ENCODE results near the gene MESP1.

DNA sequence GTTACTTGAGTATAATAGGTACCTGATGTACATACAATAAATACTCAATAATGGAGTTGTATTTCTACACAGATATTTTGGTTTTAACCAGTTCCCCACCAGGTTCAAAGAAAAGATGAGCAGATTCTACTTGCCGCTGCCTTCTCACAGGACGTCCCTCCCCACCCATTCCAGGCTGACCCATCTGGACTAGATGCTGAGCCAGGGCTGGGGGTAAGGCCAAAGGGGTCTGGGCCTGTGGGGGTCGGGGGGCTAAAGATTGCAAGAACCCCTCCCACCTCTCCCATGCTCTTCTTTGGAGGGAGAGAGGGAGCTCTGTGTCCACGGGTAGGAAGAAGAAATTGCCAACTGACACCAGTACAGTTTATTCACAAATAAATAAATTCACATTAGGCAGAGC lies 1.5 kb downstream of the MESP1 start:
- TF ChIP-seq POLR2A (IDR thresholded peaks at IDR 0.05; ENCODE audit: low read depth, low read length) (no peak), POLR2AphosphoS5 (IDR thresholded peaks at IDR 0.05; ENCODE audit: low read depth, low read length) (no peak), POU2F2 (IDR thresholded peaks at IDR 0.05; ENCODE audit: low read depth, low read length) (no peak), TAF1 (IDR thresholded peaks at IDR 0.05; ENCODE audit: low read depth, low read length) (no peak), SPI1 (IDR thresholded peaks at IDR 0.05; ENCODE audit: low read depth, low read length) (no peak)
